GM19035 (cell line): ENCODE results near the gene CNNM4.

Source experiments
- ATAC-seq: cut with Tn5 transposase; IDR thresholded peaks from one replicate; pipeline ENCODE4 v1.9.1; 2021; ENCODE audit not compliant: unreplicated experiment

The CNNM4 gene

DNA sequence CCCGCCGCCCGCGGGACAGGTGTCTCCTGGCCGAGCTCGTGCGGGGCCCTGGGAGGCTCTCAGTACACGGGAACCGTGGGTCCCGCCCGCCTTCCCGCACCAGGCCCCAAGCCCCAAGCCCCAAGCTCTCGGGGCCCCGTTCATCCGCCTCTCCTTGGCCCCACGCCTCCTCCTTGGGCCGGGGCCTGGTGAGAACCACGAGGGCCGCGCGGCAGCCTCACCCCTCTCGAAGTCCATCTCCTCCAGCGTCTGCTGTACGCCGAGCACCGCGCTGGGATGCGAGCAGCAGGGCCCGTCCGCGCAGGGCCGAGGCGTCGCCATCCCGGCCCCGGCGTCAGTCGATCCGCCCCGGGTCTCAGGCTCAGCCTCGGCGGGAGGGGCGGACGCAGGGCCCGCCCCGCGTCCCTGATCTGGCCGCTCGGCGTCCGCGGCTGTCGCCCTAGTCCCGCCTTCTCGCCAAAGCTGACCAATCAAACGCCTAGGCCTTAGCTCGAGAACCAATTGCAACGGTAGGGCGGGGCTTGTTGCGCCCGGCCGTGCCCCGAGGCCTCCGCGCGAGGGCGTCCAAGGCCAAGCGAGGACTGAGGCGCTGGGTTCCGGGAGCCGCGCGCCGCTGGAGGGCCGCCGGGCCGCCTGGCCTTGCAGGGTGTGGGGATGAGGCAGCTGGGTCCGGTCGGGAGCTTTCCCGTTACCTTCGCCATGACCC, 97.1 kb downstream of the CNNM4 start, which contains the start of gene ANKRD39:
TSS of gene ANKRD39 (minus strand) at position 350 of the 706 bp plus-strand sequence. CDS start at position 321, 29 bp downstream.
- ATAC-seq: peak; percentile 94

DNA sequence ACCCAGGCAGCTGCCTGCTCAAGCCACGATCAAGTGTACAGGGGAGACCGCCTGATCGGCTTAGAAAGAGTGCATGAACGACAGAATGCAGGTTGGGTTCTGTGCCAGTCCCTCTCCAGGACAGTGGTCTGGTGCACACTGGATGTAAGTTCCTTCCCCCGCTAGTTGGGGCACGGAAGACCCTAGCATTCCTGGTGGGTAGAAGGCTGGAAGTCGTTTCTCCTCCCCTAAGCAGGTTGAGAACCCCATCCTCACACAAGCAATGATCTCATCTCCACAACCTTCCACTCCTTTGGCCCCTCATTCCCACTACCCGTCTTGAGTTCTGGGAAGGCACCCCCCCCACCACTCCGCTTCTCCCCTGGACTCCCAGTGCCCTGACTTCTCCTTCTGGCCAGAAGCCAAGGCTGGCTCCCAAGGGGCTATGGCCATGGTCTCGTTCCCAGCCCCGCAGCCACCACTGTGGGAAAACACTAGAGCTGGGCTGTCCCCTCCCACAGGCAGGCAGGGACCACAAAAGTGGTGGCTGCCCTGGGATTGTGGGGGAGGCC, 98.5 kb downstream of the CNNM4 start:
- no peak for ATAC-seq

DNA sequence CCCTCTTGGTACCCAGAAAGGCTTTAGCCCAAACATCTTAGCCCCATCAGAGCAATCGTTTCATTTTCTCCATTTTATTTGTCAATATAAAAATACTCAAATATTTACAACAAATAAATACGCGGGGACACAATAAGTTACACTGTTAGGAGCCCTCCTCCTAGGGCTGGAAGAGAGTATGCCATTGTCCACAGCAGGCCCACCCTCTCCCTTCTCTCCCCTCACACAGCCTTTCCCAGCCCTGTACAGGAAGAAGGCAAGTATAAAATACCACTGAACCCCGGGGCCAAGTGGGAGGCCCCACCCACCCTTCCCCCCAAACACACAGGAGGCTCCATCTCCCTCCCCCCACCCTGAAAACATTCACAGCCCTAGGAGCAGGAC, 99.0 kb downstream of the CNNM4 start:
- no peak for ATAC-seq

DNA sequence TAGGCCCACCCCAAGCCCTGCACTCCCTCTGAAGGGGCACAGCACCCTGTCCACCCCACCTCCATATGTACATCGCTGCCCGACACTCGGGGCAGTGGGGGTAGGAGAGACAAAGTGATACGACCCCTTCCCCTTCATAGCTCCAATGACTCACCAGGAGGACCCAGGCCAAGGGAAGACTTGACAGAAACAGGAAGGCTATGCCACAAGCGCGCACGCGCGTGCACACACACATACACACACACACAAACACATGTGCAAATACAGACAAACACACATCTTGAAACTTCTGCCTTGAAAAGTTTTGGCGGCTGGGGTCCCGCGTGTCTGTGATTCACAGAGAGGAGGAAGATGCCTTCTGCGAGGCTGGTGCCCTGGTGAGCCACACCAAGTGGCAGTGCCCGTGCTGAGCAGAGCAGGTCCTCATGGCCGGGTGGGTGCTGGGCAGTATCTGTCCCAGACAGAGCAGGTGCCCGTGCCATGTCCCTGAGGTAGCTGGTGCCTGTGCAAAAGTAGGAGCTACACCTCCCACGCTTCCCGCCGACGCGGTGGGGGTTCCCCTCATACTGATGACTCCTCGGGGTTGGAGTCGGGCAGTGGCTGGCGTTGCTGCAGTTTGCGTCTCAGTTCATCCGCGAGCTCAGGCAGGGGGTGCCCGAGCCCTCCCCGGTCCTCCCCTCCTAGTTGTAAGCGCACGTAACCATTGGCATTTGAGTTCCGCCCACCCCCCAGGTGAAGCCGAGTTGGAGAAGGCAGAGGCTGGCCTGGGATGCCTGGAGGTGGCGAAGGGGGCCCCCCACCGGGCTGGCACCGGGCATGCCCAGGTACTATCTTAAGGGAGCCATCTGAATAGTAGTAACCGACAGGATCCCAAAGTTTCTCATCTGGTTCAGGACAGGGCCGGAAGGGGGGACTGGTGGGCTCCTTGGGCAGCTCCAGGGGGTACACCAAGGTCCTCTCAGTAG, 99.6 kb downstream of the CNNM4 start:
- ATAC-seq: no peak

DNA sequence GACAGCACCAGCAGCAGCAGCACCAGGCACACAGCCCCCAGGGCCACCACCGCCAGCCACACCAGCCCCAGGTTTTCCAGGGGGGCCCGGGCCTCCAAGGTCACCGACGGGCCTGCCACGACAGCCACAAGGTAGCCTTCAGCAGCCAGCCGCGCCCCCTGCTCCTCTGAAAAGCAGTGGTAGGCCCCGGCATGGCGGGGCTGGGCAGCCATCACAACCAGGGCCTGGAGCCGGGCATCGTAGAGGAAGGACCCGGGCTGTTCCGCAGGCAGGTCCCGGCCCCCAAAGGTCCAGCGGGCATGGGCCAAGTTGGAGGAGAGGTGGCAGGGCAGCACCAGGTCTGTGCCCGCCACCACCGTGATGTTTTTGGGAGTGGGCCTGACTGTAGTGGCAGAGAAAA, 100.4 kb downstream of the CNNM4 start:
- no peak for ATAC-seq
